ENCODE data around the gene ATF4. TPM values are rescaled to one million over a fixed set of nuclear protein-coding genes. Genes with fewer than 3 reads are reported as not detected.

ATF4 gene
- total and polyA plus RNA-seq, 2 of the 8 experiments (the other 6 are each of a cell fraction or from before 2014, with no cell fraction given), result 553 to 704 TPM

DNA sequence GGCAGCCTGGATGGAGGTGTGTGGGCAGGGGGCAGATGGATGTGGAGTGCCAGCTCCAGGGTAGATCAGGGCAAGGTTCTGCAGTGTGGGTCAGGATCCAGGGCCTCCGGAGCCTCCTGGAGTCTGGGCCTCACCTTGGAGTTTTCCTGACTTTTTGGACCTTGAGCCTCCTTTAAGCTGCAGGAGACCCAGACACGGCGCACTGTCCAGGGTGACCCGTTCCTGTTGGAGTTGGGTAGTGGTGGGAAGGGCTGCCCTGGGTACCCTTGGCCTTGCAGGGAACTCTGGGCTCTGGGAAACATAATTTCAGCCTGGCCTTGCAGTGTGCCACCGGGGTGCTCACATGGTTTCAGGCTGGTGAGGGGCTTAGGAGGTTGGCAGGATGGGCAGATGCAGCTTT is 46.5 kb upstream of the ATF4 start:
- peak overlapping the region; percentile 46; the same call in 1 of the 2 replicates for H2BK15ac ChIP-seq (ENCODE audit: low read length)
- no peaks in the 10 kb centered on the region for H3K23me2 ChIP-seq (ENCODE audit: low read depth, low read length)
- no peak overlapping the region for H4K8ac ChIP-seq (ENCODE audit: extremely low read depth, insufficient read depth, low read length)
- H3K23ac ChIP-seq (ENCODE audit: insufficient read length), result no peak overlapping the region
- H2AFZ ChIP-seq (ENCODE audit: low read length), result no peak overlapping the region
- peak overlapping the region; percentile 15; the same call in 1 of the 2 replicates for H2BK20ac ChIP-seq (ENCODE audit: low read length)
- H4K20me1 ChIP-seq (replicated peaks in 1 of 2; ENCODE audit: control insufficient read depth in 1 of 2, insufficient read depth in 2 of 2, low read length in 2 of 2), result peaks cover 7 to 12% of the 10 kb centered on the region in 2 experiments
- 92% methylated on average over 4 of the region's 5 CpGs; no CpG with 5 or more reads in 1 of the 2 experiments for WGBS, 2 experiments (ENCODE audit: extremely low coverage in 1 of 2, insufficient coverage in 1 of 2, insufficient read length in 1 of 2, insufficient replicate concordance in 2 of 2, low coverage in 1 of 2, low lambda C conversion rate in 2 of 2, missing lambda C conversion rate in 1 of 2)
- no peak for TF ChIP-seq MAFK (IDR thresholded peaks at IDR 0.05; ENCODE audit: low read depth, low read length)
- TF ChIP-seq SIX5 (IDR thresholded peaks at IDR 0.05; ENCODE audit: low read depth, low read length), result no peak
- TF ChIP-seq SP1 (IDR thresholded peaks at IDR 0.05; ENCODE audit: low read depth, low read length), result no peak
- no peak for TF ChIP-seq POLR2AphosphoS5 (IDR thresholded peaks at IDR 0.05; ENCODE audit: low read depth, low read length)
- no peak for TF ChIP-seq CTBP2 (IDR thresholded peaks at IDR 0.05; ENCODE audit: borderline replicate concordance, insufficient read depth, insufficient read length, low read length)
- TF ChIP-seq RBBP5 (IDR thresholded peaks at IDR 0.05; ENCODE audit: borderline replicate concordance, low read depth, low read length), result no peak
- no peak for TF ChIP-seq HDAC6 (IDR thresholded peaks at IDR 0.05; ENCODE audit: low read depth, low read length)
- TF ChIP-seq TCF12 (IDR thresholded peaks at IDR 0.05; ENCODE audit: low read depth, low read length), result no peak
- no peak for TF ChIP-seq KDM1A (IDR thresholded peaks at IDR 0.05; ENCODE audit: borderline replicate concordance, low read length)
- no peak overlapping the region for H3K14ac ChIP-seq (ENCODE audit: insufficient read length)
- POLR2A ChIA-PET (ENCODE audit: partially characterized antibody), result interaction anchor here (0.6 to 1.7 kb wide), 2 partner anchors 44 to 405 kb away, joined by 5 read pairs; no protein-coding TSS in a partner anchor
- no peaks in the 10 kb centered on the region for H3K36me3 ChIP-seq (ENCODE audit: control insufficient read depth in 2 of 4, insufficient read depth in 4 of 4, low read length in 3 of 4)
- no peaks in the 10 kb centered on the region for H3K79me2 ChIP-seq (ENCODE audit: control insufficient read depth in 1 of 2, insufficient read depth in 2 of 2, low read length in 2 of 2)
- no peak overlapping the region for H4K5ac ChIP-seq (ENCODE audit: insufficient read length, low read depth, low read length)
- peaks cover 3% of the 10 kb centered on the region for H3K79me1 ChIP-seq (ENCODE audit: low read depth, low read length)
- CTCF ChIA-PET (ENCODE audit: partially characterized antibody), result interaction anchor here (0.6 to 3.2 kb wide), 4 partner anchors 17 to 242 kb away, joined by 3 to 11 read pairs (median 4); no protein-coding TSS in a partner anchor
- no peak overlapping the region for H2BK120ac ChIP-seq (replicated peaks; ENCODE audit: low read depth, low read length)
- no peak for DNase-seq (ENCODE audit: low read depth in 1 of 2, low spot score in 2 of 2)
- no peak overlapping the region for H3K27ac ChIP-seq (ENCODE audit: low read depth, low read length)
- peak overlapping the region; percentile 81; the same call in 1 of the 2 replicates for H2BK12ac ChIP-seq (ENCODE audit: low read depth, low read length)
- H3K4me1 ChIP-seq (replicated peaks in 1 of 4; ENCODE audit: control insufficient read depth in 3 of 4, insufficient read depth in 4 of 4, low read length in 3 of 4), result peaks cover 16 to 51% (median 39%) of the 10 kb centered on the region in 4 experiments
- peak overlapping the region; percentile 1; the same call in 1 of the 2 replicates for H3K18ac ChIP-seq (ENCODE audit: extremely low read depth, low read length)
- H3K4me3 ChIP-seq (ENCODE audit: extremely low read depth in 1 of 4, insufficient read depth in 2 of 4, low read depth in 3 of 4, low read length in 4 of 4), result no peak overlapping the region
- H2AK5ac ChIP-seq (ENCODE audit: low read depth, low read length), result no peak overlapping the region
- H3K27me3 ChIP-seq (replicated peaks in 1 of 4; ENCODE audit: control insufficient read depth in 3 of 4, extremely low read depth in 1 of 4, insufficient read depth in 3 of 4, low read length in 3 of 4), result no peaks in the 10 kb centered on the region
- FAIRE-seq, result no peak
- no peak overlapping the region for H3K9ac ChIP-seq (replicated peaks in 1 of 4; ENCODE audit: extremely low read depth in 1 of 4, low read depth in 3 of 4, low read length in 3 of 4)
- no peak overlapping the region for H3K56ac ChIP-seq (replicated peaks; ENCODE audit: insufficient read length, low read depth, low read length)
- no peaks in the 10 kb centered on the region for H3K9me3 ChIP-seq (ENCODE audit: insufficient read depth in 2 of 2, low read depth in 1 of 2, low read length in 1 of 2)
- no peak overlapping the region for H3K4ac ChIP-seq (replicated peaks; ENCODE audit: insufficient read length, low read depth, low read length)
- H2BK5ac ChIP-seq (ENCODE audit: low read depth, low read length), result 0 out of 2 replicates have a peak overlapping the region, but pooled peaks have one; percentile 30
- peak overlapping the region; percentile 15 for H4K91ac ChIP-seq (replicated peaks; ENCODE audit: insufficient read length, low read length)
- no peak overlapping the region for H3K4me2 ChIP-seq (ENCODE audit: insufficient read depth in 1 of 2, low read depth in 2 of 2, low read length in 2 of 2)

Measured in H1 (cell line).